Parathyroid adenoma (tissue), 2 donors: Measurements from ENCODE around the gene SEMA3F.

ENCODE experiments used
- H2AFZ ChIP-seq: fragments of 300-600 bp; sonication (generic); one replicate; pipeline ENCODE4 v1.7.0; 2017; ENCODE audit warnings: antibody characterized with exemption, mild to moderate bottlenecking
- H3K27ac ChIP-seq: fragments of 300-600 bp; sonication (generic); one replicate; pipeline ENCODE4 v1.7.0; 2017
- H3K27me3 ChIP-seq: fragments of 300-600 bp; sonication (generic); one replicate; pipeline ENCODE4 v1.7.0; 2017; ENCODE audit warnings: low read length; ENCODE audit not compliant: control insufficient read depth, insufficient read depth
- H3K36me3 ChIP-seq: fragments of 300-600 bp; sonication (generic); one replicate; pipeline ENCODE4 v1.7.0; 2017; ENCODE audit warnings: low read length; ENCODE audit not compliant: control insufficient read depth, insufficient read depth
- H3K4me1 ChIP-seq: fragments of 300-600 bp; sonication (generic); one replicate; pipeline ENCODE4 v1.7.0; 2017; ENCODE audit warnings: control low read depth
- H3K4me2 ChIP-seq: fragments of 300-600 bp; sonication (generic); one replicate; pipeline ENCODE4 v1.7.0; 2017; ENCODE audit warnings: low read length
- H3K4me3 ChIP-seq: fragments of 300-600 bp; sonication (generic); one replicate; pipeline ENCODE4 v1.7.0; 2017; ENCODE audit warnings: low read depth, low read length
- H3K79me2 ChIP-seq: fragments of 300-600 bp; sonication (generic); one replicate; pipeline ENCODE4 v1.7.0; 2017; ENCODE audit warnings: control low read depth
- H3K9ac ChIP-seq: fragments of 300-600 bp; sonication (generic); one replicate; pipeline ENCODE4 v1.7.0; 2017; ENCODE audit warnings: mild to moderate bottlenecking
- H3K9me3 ChIP-seq: fragments of 300-600 bp; sonication (generic); one replicate; pipeline ENCODE4 v1.7.0; 2017; ENCODE audit warnings: low read length; ENCODE audit not compliant: control insufficient read depth
- CTCF ChIP-seq: fragments of 300-600 bp; sonication (generic); IDR thresholded peaks from one replicate; pipeline ENCODE4 v1.7.0; 2017; ENCODE audit warnings: antibody characterized with exemption, mild to moderate bottlenecking
- donor health status: primary hyperparathyroidism.

SEMA3F gene

GRCh38 chr3:50136714-50137405 is 18.3 kb upstream of the SEMA3F start:
- H3K27me3 ChIP-seq = no peaks in the 10 kb centered on the region
- H3K9me3 ChIP-seq = no peaks in the 10 kb centered on the region
- H3K9ac ChIP-seq = no peak overlapping the region
- no peak for TF ChIP-seq CTCF
- H2AFZ ChIP-seq = peak overlapping the region; percentile 70
- H3K36me3 ChIP-seq = no peaks in the 10 kb centered on the region
- peak overlapping the region; percentile 39 for H3K4me2 ChIP-seq
- H3K79me2 ChIP-seq = no peaks in the 10 kb centered on the region
- H3K27ac ChIP-seq = peak overlapping the region; percentile 94
- peaks cover 46% of the 10 kb centered on the region for H3K4me1 ChIP-seq
- no peak overlapping the region for H3K4me3 ChIP-seq

- TF ChIP-seq CTCF = no peak
- peak overlapping the region; percentile 70 for H2AFZ ChIP-seq
- H3K36me3 ChIP-seq = no peaks in the 10 kb centered on the region
- H3K4me1 ChIP-seq = peaks cover 46% of the 10 kb centered on the region
- no peaks in the 10 kb centered on the region for H3K27me3 ChIP-seq
- no peak overlapping the region for H3K4me3 ChIP-seq
- H3K9me3 ChIP-seq = no peaks in the 10 kb centered on the region
- H3K9ac ChIP-seq = no peak overlapping the region
- no peaks in the 10 kb centered on the region for H3K79me2 ChIP-seq
- no peak overlapping the region for H3K4me2 ChIP-seq
- H3K27ac ChIP-seq = peak overlapping the region; percentile 94
These were observed 17.6 kb upstream of the SEMA3F start for GRCh38 chr3:50137531-50137930.

- H3K27ac ChIP-seq = peak overlapping the region; percentile 8
- no peak overlapping the region for H3K4me3 ChIP-seq
- peak overlapping the region; percentile 61 for H3K4me2 ChIP-seq
- peak overlapping the region; percentile 70 for H2AFZ ChIP-seq
- peaks cover 46% of the 10 kb centered on the region for H3K4me1 ChIP-seq
- no peaks in the 10 kb centered on the region for H3K9me3 ChIP-seq
- no peaks in the 10 kb centered on the region for H3K27me3 ChIP-seq
- H3K36me3 ChIP-seq = no peaks in the 10 kb centered on the region
- no peak for TF ChIP-seq CTCF
- no peak overlapping the region for H3K9ac ChIP-seq
- no peaks in the 10 kb centered on the region for H3K79me2 ChIP-seq
These were observed 16.6 kb upstream of the SEMA3F start for GRCh38 chr3:50138266-50139200.

DNA sequence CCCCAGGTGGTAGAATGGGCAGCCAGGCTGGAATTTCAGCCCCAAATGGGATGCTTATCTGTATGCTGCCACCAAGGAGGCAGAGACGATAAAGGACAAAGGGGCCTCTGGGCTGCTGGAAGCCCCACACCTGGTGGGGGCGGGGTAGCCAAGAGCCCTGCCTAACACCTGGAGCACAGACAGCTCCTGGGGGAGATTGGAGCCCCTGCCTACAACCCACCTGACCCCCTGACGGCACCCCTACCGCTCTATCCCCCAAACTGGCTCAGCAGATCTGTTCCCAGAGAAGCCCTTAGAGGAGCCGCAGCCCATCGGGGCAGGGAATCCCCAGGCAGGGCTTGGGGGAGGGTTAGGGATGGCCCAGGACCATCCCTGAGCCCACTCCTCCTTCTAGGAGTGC is 15.8 kb upstream of the SEMA3F start:
- peak overlapping the region; percentile 22 for H2AFZ ChIP-seq
- no peak for TF ChIP-seq CTCF
- no peak overlapping the region for H3K4me2 ChIP-seq
- no peak overlapping the region for H3K27ac ChIP-seq
- H3K79me2 ChIP-seq = no peaks in the 10 kb centered on the region
- H3K36me3 ChIP-seq = no peaks in the 10 kb centered on the region
- no peak overlapping the region for H3K9ac ChIP-seq
- H3K27me3 ChIP-seq = no peaks in the 10 kb centered on the region
- no peak overlapping the region for H3K4me3 ChIP-seq
- H3K9me3 ChIP-seq = no peaks in the 10 kb centered on the region
- peaks cover 46% of the 10 kb centered on the region for H3K4me1 ChIP-seq
